GM18526 (cell line): ENCODE data around the gene MAP3K10.

Experiments
- POLR2A ChIP-seq: IDR thresholded peaks from 3 replicates; pipeline ENCODE4 v1.6.1; 2011; ENCODE audit not compliant: insufficient read length; ENCODE audit errors: extremely low read depth

Gene MAP3K10

GRCh38 chr19:40210889-40211288, 19.7 kb downstream of the MAP3K10 start:
- TF ChIP-seq POLR2A = no peak

DNA sequence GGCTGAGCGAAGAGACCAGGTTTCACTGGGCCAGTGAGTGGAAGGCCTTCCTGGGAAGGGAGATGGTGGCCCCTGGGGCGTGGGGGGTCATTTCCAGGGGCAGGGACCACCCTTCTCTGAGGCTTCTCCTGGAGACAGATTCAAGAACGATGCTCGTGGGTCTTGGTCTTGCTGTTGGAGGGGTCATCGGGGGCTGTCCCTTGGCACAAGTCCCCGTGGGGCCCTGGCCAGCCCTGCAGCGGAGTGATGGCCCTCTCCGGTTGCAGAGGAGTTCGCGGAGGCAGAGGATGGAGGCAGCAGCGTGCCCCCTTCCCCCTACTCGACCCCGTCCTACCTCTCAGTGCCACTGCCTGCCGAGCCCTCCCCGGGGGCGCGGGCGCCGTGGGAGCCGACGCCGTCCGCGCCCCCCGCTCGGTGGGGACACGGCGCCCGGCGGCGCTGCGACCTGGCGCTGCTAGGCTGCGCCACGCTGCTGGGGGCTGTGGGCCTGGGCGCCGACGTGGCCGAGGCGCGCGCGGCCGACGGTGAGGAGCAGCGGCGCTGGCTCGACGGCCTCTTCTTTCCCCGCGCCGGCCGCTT, 22.1 kb downstream of the MAP3K10 start:
- TF ChIP-seq POLR2A = no peak

- TF ChIP-seq POLR2A = no peak
Measured at GRCh38 chr19:40213882-40214570, 22.8 kb downstream of the MAP3K10 start.

DNA sequence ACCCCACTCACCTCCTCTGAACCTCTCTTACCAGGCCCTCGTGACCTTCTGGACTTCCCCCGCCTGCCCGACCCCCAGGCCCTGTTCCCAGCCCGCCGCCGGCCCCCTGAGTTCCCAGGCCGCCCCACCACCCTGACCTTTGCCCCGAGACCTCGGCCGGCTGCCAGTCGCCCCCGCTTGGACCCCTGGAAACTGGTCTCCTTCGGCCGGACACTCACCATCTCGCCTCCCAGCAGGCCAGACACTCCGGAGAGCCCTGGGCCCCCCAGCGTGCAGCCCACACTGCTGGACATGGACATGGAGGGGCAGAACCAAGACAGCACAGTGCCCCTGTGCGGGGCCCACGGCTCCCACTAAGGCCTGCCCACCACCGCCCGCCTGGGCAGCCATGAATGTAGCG, 23.7 kb downstream of the MAP3K10 start:
- no peak for TF ChIP-seq POLR2A

GRCh38 chr19:40216013-40216776, 25.0 kb downstream of the MAP3K10 start:
- no peak for TF ChIP-seq POLR2A

- TF ChIP-seq POLR2A = no peak
Measured at GRCh38 chr19:40216777-40217026, 25.5 kb downstream of the MAP3K10 start.

DNA sequence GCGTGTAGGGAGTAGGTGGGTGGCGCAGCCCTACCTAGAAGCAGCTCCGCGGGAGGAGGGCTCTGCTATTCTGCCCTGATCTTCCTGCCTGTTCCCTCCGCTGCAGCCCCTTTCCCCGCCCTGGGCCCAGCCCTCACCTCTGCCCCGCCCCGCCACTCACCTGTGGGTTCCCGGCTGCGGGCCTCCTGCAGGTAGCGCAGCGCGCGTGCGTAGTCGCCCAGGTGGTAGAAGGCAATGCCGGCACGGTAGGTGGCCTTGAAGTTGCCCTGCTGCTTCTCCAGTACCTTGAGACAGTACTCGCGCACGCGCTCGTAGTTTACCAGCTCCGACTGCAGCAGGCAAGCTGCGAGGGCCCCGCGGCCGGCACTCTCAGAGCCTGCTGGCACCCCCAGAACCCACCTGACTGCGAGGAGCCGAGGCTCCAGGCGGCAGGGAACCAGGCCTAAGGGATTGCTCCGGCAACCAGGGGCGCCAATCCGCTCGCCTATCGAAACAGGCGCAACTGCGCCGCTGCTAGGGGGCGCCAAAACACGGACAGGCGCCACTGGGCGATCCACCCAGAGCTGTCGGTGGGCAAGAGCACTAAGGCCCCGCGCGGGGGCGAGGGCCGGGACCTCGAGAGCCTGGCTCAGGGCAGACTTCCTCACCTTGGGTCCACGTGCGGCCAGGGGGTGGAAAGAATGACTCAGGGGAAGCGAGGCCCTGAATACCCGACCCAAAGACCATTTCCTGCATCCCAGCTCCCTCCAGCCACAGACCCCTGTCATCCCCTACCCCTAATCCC, 26.0 kb downstream of the MAP3K10 start:
- no peak for TF ChIP-seq POLR2A

GRCh38 chr19:40217934-40218890, 27.0 kb downstream of the MAP3K10 start, which contains the start of gene TTC9B:
Gene TTC9B (minus strand): TSS chr19:40218384. CDS start chr19:40218381, 3 bp downstream.
- TF ChIP-seq POLR2A = no peak

GRCh38 chr19:40219721-40220276, 28.6 kb downstream of the MAP3K10 start:
- TF ChIP-seq POLR2A = no peak

DNA sequence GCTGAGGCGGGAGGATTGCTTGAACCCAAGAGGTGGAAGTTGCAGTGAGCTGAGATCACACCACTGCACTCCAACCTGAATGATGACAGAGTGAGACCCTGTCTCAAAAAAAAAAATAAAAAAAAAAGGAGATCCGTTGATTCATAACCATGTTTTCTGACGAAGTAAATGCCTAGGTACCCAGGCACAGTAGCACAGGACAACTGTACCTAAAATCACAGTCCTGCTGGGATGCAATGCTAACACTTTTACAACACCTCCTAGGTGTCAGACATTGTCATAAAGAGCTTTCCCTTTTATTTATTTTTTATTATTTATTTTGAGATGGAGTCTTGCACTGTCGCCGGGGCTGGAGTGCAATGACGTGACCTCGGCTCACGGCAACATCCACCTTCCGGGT, 29.4 kb downstream of the MAP3K10 start:
- TF ChIP-seq POLR2A = no peak

GRCh38 chr19:40221858-40222619, 30.8 kb downstream of the MAP3K10 start:
- TF ChIP-seq POLR2A = no peak

GRCh38 chr19:40223135-40223822, 32.1 kb downstream of the MAP3K10 start:
- TF ChIP-seq POLR2A = no peak
